Stimulated activated naive CD8-positive, alpha-beta T cell treated with anti-CD3 and anti-CD28 coated beads, Interleukin-15, Interleukin-2, amounts not matched to agents 100 ng/mL and 50 ng/mL, for 24 hours (primary cell): ENCODE measurements around the gene RNF123.

Experiments used
- H3K27ac Mint-ChIP-seq: one replicate; pipeline ENCODE4 v1.8.0; 2021; ENCODE audit warnings: mild to moderate bottlenecking, mixed read lengths
- H3K27me3 Mint-ChIP-seq: one replicate; pipeline ENCODE4 v1.8.0; 2021; ENCODE audit warnings: mixed read lengths
- H3K36me3 Mint-ChIP-seq: one replicate; pipeline ENCODE4 v1.8.0; 2021; ENCODE audit warnings: low read depth, mixed read lengths
- H3K4me1 Mint-ChIP-seq: one replicate; pipeline ENCODE4 v1.8.0; 2021; ENCODE audit warnings: low read depth, mixed read lengths
- H3K4me3 Mint-ChIP-seq: one replicate; pipeline ENCODE4 v1.8.0; 2021; ENCODE audit warnings: mild to moderate bottlenecking, mixed read lengths
- H3K9me3 Mint-ChIP-seq: one replicate; pipeline ENCODE4 v1.8.0; 2021; ENCODE audit warnings: mixed read lengths

The RNF123 gene

GRCh38 chr3:49667701-49668413 is 21.5 kb upstream of the RNF123 start:
- Mint-ChIP-seq H3K27ac (no peak overlapping the region), H3K36me3 (no peaks in the 10 kb centered on the region), H3K27me3 (no peaks in the 10 kb centered on the region), H3K4me3 (no peak overlapping the region), H3K4me1 (peaks cover 7% of the 10 kb centered on the region), H3K9me3 (no peaks in the 10 kb centered on the region)

DNA sequence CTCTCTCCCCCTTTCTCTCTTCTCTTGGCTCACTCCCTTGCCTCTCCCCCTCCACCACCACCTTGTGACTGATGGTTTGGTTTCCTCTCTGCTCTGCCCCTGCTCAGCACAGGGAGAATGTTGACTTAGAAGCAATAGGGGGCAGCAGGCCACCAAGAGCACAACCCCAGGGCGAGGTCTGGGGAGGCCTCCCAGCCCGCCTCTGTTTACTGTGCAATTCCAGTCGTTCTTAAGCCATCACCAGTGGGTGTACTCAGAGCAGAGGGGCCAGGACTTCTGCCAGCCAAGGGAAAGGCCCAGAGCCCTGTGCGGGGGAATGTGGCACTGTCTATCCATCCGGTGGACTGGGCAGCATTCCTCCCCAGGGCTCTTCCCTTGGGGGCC is 21.0 kb upstream of the RNF123 start:
- Mint-ChIP-seq H3K36me3 (no peaks in the 10 kb centered on the region), H3K4me1 (peaks cover 12% of the 10 kb centered on the region), H3K4me3 (no peak overlapping the region), H3K27me3 (no peaks in the 10 kb centered on the region), H3K27ac (no peak overlapping the region), H3K9me3 (no peaks in the 10 kb centered on the region)

DNA sequence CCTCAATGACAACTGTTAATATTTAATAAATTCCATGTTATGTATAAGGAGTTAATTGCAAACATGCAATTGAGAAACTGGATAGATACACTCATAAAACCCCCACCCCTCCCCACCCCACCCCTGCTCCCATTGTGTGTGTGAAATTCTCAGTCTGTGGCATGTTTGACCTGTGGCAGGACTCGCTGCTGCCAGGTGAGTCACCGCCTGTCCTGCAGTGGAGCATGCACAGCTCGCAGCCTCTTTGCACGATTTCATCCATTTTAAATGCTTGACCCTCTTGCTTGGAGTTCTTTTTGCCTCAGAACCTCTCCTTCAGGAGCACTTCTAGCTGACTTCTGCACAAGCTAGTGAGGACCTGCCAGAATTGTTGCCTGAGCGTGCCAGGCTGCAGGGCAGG is 20.5 kb upstream of the RNF123 start:
- Mint-ChIP-seq H3K27ac (no peak overlapping the region), H3K4me3 (no peak overlapping the region), H3K27me3 (no peaks in the 10 kb centered on the region)

GRCh38 chr3:49669352-49669751 is 20.0 kb upstream of the RNF123 start:
- Mint-ChIP-seq H3K9me3 (no peaks in the 10 kb centered on the region), H3K27me3 (no peaks in the 10 kb centered on the region), H3K27ac (no peak overlapping the region), H3K4me1 (peaks cover 16% of the 10 kb centered on the region), H3K36me3 (no peaks in the 10 kb centered on the region), H3K4me3 (no peak overlapping the region)

More for the DNA sequence above, 20.5 kb upstream of the RNF123 start:
- Mint-ChIP-seq H3K9me3 (no peaks in the 10 kb centered on the region), H3K4me1 (peaks cover 16% of the 10 kb centered on the region), H3K36me3 (no peaks in the 10 kb centered on the region)

GRCh38 chr3:49670940-49671290 is 18.4 kb upstream of the RNF123 start:
- no peaks in the 10 kb centered on the region for H3K27me3 Mint-ChIP-seq
- H3K27ac Mint-ChIP-seq: no peak overlapping the region
- H3K4me1 Mint-ChIP-seq: peaks cover 28% of the 10 kb centered on the region
- peaks cover 6% of the 10 kb centered on the region for H3K36me3 Mint-ChIP-seq
- no peaks in the 10 kb centered on the region for H3K9me3 Mint-ChIP-seq
- H3K4me3 Mint-ChIP-seq: no peak overlapping the region

DNA sequence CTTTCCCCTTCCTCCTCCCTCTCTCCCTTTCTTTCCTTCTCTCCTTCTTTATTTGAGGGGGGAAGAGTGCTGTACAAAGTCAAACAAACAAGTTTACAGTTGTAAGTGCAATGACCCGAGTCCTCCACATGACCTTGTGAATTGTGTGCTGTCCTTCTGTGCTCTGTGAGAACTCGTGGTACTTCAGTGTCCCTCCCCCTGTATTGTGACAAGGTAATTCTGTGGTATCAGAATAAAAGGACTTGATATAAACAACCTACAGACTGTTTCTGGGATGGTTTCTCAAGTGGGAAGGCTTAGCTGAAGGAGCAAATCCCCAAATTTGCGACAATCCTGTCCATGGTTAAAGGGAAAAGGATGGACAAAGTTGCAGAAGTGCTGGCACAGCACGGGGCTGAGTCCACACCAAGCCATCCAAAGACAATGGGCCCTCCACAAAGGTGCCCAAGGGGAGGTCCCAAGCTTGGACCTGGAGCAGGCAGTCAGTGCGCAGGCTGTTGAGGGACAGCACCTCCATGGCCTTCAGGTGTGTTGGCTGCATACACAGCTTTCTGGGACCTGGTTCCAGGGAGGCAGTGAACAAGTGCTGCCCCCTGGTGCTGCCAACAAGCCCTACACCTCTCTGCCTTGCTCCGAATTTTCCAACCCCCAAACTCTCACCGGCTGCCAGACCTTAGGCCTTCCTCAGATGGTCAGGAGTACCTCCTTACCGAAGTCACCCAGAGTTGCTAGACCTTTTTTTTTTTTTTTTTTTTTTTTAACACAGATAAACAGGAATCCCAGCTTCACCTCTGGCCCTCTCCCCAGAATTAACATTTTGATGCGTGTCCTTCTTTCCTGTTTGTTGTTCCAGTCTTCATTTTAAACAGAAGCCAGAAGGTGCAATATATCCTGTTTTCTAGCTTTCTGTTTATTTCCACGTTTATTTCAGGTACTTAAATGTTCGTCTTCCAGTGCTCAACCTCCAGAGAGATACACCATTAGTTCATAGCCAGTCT is 17.8 kb upstream of the RNF123 start:
- H3K4me1 Mint-ChIP-seq: peaks cover 33% of the 10 kb centered on the region
- peaks cover 11% of the 10 kb centered on the region for H3K36me3 Mint-ChIP-seq
- H3K27me3 Mint-ChIP-seq: no peaks in the 10 kb centered on the region
- peak overlapping the region; percentile 60 for H3K4me3 Mint-ChIP-seq
- H3K27ac Mint-ChIP-seq: peak overlapping the region; percentile 1
- H3K9me3 Mint-ChIP-seq: no peaks in the 10 kb centered on the region

DNA sequence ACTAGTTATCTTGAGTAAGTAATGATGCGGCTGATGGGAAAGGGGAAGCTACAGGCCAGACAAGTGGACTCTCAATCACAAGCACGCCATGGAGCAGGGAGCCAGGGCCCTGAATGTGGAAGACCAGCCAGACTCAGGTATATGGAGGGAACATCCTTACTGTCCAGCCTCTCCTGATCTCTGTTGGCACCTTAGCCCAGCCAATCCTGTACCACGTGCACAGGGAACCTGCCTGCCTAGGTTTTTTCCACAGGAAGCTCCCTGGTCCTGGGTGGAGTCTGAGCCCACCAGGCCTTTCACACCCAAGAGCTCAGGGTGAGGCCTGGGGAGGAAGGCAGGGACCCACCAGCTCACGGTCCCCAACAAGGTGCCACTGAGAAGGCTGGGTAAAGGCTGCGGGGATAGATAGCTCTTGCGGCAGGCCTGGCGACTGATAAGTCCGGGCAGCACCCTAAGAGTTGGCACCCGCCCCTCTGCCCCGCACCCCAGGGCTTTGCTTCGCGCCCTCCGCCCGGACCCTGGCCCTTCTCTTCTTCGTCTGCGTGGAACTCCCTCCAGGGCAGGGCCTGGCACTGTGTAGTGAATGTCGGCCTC is 16.1 kb upstream of the RNF123 start:
- Mint-ChIP-seq H3K36me3 (peaks cover 24% of the 10 kb centered on the region), H3K9me3 (no peaks in the 10 kb centered on the region), H3K4me1 (peaks cover 33% of the 10 kb centered on the region), H3K27me3 (no peaks in the 10 kb centered on the region), H3K4me3 (peak overlapping the region; percentile 93), H3K27ac (peak overlapping the region; percentile 98)

GRCh38 chr3:49673715-49674496 is 15.5 kb upstream of the RNF123 start, which contains the start of gene APEH:
TSS of gene APEH (plus strand) at chr3:49674351. CDS start at chr3:49674402, 51 bp downstream.
- Mint-ChIP-seq H3K36me3 (peaks cover 26% of the 10 kb centered on the region), H3K9me3 (no peaks in the 10 kb centered on the region), H3K27me3 (no peaks in the 10 kb centered on the region), H3K4me1 (peaks cover 33% of the 10 kb centered on the region), H3K27ac (peak within 1 kb of the TSS; percentile 98), H3K4me3 (peak within 1 kb of the TSS; percentile 93)

- no peaks in the 10 kb centered on the region for H3K27me3 Mint-ChIP-seq
- H3K27ac Mint-ChIP-seq: peak overlapping the region; percentile 63
- peaks cover 27% of the 10 kb centered on the region for H3K36me3 Mint-ChIP-seq
- peak overlapping the region; percentile 93 for H3K4me3 Mint-ChIP-seq
- H3K9me3 Mint-ChIP-seq: no peaks in the 10 kb centered on the region
- peaks cover 33% of the 10 kb centered on the region for H3K4me1 Mint-ChIP-seq
Measured at GRCh38 chr3:49674497-49674983, 14.8 kb upstream of the RNF123 start.

DNA sequence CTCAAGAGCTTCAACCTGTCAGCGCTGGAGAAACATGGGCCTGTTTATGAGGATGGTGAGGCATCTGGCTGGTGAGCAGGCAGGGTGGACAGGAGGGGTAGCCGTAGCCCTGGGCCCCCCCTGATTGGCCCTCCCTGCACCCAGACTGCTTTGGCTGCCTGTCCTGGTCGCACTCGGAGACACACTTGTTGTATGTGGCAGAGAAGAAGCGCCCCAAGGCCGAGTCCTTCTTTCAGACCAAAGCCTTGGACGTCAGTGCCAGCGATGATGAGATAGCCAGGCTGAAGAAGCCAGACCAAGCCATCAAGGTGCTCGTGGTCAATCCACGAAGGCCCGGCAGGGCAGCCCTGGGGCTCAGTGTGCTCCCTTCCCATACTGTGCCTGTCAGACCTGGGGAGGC is 13.4 kb upstream of the RNF123 start:
- H3K4me3 Mint-ChIP-seq: no peak overlapping the region
- peaks cover 33% of the 10 kb centered on the region for H3K4me1 Mint-ChIP-seq
- no peak overlapping the region for H3K27ac Mint-ChIP-seq
- H3K9me3 Mint-ChIP-seq: no peaks in the 10 kb centered on the region
- no peaks in the 10 kb centered on the region for H3K27me3 Mint-ChIP-seq
- peaks cover 34% of the 10 kb centered on the region for H3K36me3 Mint-ChIP-seq

DNA sequence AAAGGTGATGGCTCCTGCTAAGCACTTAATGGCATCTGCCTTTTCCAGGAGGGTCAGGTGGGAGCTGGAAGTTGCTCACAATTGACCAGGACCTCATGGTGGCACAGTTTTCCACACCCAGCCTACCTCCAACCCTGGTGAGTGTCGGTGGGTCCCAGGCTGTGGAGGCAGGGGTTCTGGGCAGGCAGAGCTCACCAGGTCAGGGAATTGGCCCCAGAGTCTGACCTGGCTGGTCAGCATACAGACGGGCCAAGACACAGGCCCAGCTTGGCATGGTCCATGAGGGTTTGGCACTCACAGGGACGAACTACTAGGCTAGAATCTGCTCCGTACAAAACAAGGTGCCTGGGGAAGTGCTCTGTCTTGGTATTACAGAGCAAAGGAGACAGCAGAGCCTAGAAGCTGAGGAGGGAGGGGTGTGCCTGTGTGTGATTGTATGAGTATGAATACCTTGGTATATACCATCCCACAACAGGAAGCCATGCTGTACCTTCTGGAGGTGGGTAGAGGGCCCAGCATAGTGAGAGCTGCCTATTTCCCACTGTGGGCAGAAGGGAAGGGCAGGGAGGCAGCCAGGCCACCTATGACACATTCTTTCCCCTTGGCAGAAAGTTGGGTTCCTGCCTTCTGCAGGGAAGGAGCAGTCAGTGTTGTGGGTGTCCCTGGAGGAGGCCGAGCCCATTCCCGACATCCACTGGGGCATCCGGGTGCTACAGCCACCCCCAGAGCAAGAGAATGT is 8.7 kb upstream of the RNF123 start:
- peaks cover 11% of the 10 kb centered on the region for H3K4me1 Mint-ChIP-seq
- no peak overlapping the region for H3K27ac Mint-ChIP-seq
- no peak overlapping the region for H3K4me3 Mint-ChIP-seq
- peaks cover 41% of the 10 kb centered on the region for H3K36me3 Mint-ChIP-seq
- H3K27me3 Mint-ChIP-seq: no peaks in the 10 kb centered on the region
- no peaks in the 10 kb centered on the region for H3K9me3 Mint-ChIP-seq

DNA sequence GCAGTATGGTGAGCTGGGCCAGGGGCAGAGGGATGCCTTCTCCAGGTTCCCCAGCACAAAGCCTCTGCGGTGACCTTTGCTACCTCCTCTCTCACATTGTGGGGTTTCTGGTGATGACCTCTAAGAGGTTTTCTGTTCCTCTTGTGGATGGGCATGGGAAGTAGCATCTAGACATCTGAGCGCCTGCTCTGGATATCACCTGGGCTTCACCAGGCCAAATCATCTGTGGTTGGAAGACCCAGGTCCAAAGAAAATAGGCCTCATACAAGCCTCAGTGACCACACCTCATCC is 8.2 kb upstream of the RNF123 start:
- Mint-ChIP-seq H3K4me3 (no peak overlapping the region), H3K27ac (no peak overlapping the region), H3K27me3 (no peaks in the 10 kb centered on the region), H3K36me3 (peaks cover 36% of the 10 kb centered on the region), H3K4me1 (peaks cover 6% of the 10 kb centered on the region), H3K9me3 (no peaks in the 10 kb centered on the region)

- H3K4me1 Mint-ChIP-seq: peaks cover 4% of the 10 kb centered on the region
- H3K9me3 Mint-ChIP-seq: no peaks in the 10 kb centered on the region
- H3K4me3 Mint-ChIP-seq: no peak overlapping the region
- no peaks in the 10 kb centered on the region for H3K27me3 Mint-ChIP-seq
- no peak overlapping the region for H3K27ac Mint-ChIP-seq
- peaks cover 33% of the 10 kb centered on the region for H3K36me3 Mint-ChIP-seq
Measured at GRCh38 chr3:49681543-49681942, 7.8 kb upstream of the RNF123 start.

GRCh38 chr3:49683162-49683561 is 6.2 kb upstream of the RNF123 start:
- H3K27me3 Mint-ChIP-seq: no peaks in the 10 kb centered on the region
- H3K36me3 Mint-ChIP-seq: peaks cover 20% of the 10 kb centered on the region
- no peak overlapping the region for H3K4me3 Mint-ChIP-seq
- H3K27ac Mint-ChIP-seq: no peak overlapping the region
- peaks cover 11% of the 10 kb centered on the region for H3K4me1 Mint-ChIP-seq
- no peaks in the 10 kb centered on the region for H3K9me3 Mint-ChIP-seq
